Measurements from ENCODE around the gene CHRNB2. TPM values are rescaled to one million over a fixed set of nuclear protein-coding genes. Genes with fewer than 3 reads are reported as not detected.

CHRNB2 gene
- total and polyA plus RNA-seq, 9 donors: 0.04 to 0.25 (median 0.15) TPM; not detected in 3

DNA sequence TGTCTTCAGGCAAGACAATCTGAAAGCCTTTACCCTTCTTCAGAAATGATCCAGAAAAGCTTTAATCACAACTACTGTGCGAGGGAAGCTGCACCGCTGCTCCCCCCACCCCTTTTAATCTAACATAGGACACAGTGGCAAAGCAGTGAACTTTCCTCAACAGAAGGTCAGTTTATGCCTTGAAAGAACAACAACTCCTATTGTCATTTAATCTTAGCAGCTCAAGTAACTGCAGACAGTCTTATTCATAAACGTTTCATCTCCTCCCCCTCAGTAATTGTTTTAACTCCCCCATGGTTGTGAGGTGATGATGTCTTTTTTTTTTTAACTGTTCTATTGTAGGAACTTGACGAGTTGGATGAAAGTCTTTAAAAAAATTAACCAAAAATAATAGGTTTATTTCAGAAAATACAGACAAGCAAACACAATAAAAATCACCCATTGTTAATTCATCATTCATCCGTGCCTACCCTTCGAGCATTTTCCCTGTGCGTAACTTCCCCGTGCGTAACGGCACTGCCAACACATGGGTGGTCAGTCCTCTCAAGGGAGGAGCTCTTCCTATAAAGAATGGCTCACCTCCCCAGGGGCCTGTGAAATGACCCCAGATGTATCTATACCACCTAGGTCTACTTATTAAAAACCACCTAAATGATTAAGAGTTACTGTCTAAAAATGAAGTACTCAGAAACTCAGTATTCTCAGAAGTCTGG lies 43.7 kb downstream of the CHRNB2 start:
- no peaks in the 10 kb centered on the region for H3K36me3 ChIP-seq
- no peaks in the 10 kb centered on the region for H3K9me3 ChIP-seq
- no peak overlapping the region for H3K4me3 ChIP-seq
- intact Hi-C loops (cut with DNase I): no loop called here
- no peak overlapping the region for H3K27ac ChIP-seq
- no peaks in the 10 kb centered on the region for H3K27me3 ChIP-seq
- DNase-seq: no peak
- WGBS, 3 donors: 57 to 63% (median 62%) methylated on average over 10 of the region's 10 CpGs
- H3K4me1 ChIP-seq (ENCODE audit: insufficient read depth): no peaks in the 10 kb centered on the region
- TF ChIP-seq, protein P1, sequence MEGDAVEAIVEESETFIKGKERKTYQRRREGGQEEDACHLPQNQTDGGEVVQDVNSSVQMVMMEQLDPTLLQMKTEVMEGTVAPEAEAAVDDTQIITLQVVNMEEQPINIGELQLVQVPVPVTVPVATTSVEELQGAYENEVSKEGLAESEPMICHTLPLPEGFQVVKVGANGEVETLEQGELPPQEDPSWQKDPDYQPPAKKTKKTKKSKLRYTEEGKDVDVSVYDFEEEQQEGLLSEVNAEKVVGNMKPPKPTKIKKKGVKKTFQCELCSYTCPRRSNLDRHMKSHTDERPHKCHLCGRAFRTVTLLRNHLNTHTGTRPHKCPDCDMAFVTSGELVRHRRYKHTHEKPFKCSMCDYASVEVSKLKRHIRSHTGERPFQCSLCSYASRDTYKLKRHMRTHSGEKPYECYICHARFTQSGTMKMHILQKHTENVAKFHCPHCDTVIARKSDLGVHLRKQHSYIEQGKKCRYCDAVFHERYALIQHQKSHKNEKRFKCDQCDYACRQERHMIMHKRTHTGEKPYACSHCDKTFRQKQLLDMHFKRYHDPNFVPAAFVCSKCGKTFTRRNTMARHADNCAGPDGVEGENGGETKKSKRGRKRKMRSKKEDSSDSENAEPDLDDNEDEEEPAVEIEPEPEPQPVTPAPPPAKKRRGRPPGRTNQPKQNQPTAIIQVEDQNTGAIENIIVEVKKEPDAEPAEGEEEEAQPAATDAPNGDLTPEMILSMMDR (IDR thresholded peaks at IDR 0.05): no peak
- TF ChIP-seq POLR2A (IDR thresholded peaks at IDR 0.05) (no peak), EP300 (IDR thresholded peaks at IDR 0.05) (no peak)

DNA sequence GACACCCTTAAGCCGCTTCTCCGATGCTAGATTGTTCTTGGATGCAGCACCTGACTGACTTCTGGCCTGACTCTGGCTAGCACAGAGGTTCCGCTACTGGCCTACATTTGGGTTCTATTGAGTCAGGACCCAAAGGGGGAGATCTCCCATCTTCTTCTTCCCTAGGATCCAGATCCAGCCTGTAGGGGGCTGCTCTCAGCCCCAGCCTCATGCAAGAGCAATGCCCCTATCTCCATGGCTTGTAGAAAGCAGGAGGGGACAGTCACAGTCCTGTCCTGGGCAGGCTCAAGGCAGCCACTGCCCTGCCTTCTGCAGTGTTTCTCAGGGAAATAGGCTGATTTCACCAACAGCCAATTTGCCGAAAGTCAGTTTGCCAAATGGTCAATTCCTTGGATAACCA lies 46.7 kb downstream of the CHRNB2 start:
- DNase-seq: no peak

DNA sequence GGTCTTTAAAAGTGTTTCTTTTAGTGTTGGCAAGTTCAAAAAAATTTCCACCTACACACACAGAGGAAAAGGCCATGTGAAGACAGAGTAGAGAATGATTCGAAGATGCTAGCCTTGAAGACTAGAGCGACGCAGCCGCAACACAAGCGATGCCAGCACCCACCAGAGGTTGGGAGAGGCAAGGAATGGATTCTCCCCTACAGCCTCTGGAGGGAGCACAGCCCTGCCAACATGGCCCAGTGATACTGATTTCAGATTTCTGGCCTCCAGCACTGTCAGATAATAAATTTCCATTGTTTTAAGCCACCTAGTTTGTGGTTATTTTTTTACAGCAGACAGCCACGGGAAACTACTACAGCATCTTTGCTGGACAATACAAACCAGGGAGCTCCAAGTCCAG lies 47.3 kb downstream of the CHRNB2 start:
- Histone ChIP-seq H3K36me3 (no peaks in the 10 kb centered on the region), H3K4me1 (ENCODE audit: insufficient read depth) (no peaks in the 10 kb centered on the region), H3K9me3 (no peaks in the 10 kb centered on the region), H3K4me3 (no peak overlapping the region), H3K27ac (no peak overlapping the region), H3K27me3 (no peaks in the 10 kb centered on the region)
- WGBS, 3 donors: 67 to 81% (median 75%) methylated on average over 6 of the region's 6 CpGs
- intact Hi-C loops (cut with DNase I): no loop called here
- TF ChIP-seq POLR2A (IDR thresholded peaks at IDR 0.05): no peak
- TF ChIP-seq, protein P1 (IDR thresholded peaks at IDR 0.05): no peak
- no peak for TF ChIP-seq EP300 (IDR thresholded peaks at IDR 0.05)
- no peak for DNase-seq

More for the DNA sequence above, 46.7 kb downstream of the CHRNB2 start:
- intact Hi-C loops (cut with DNase I): no loop called here
- TF ChIP-seq, protein P1 (IDR thresholded peaks at IDR 0.05): no peak
- TF ChIP-seq EP300 (IDR thresholded peaks at IDR 0.05) (no peak), POLR2A (IDR thresholded peaks at IDR 0.05) (no peak)
- 94 to 99% (median 98%) methylated on average over 4 of the region's 4 CpGs for WGBS, 3 donors
- H3K36me3 ChIP-seq: no peaks in the 10 kb centered on the region
- H3K9me3 ChIP-seq: no peaks in the 10 kb centered on the region
- no peak overlapping the region for H3K4me3 ChIP-seq
- no peaks in the 10 kb centered on the region for H3K27me3 ChIP-seq
- H3K27ac ChIP-seq: no peak overlapping the region
- H3K4me1 ChIP-seq (ENCODE audit: insufficient read depth): no peaks in the 10 kb centered on the region

DNA sequence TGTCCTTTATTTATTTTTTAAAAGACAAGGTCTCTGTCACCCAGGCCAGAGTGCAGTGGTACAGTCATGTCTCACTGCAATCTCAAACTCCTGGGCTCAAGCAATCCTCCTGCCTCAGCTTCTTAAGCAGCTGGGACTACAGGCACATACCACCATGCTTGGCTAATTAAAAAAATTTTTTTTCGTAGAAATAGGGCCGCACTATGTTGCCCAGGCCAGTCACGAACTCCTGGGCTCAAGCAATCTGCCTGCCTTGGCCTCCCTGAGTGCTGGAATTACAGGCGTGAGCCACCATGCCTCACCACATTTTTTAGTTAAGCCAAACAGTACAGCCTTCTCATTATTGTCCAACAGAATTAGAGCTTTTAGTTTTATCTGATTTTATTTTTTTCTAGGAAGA lies 47.8 kb downstream of the CHRNB2 start:
- WGBS, 3 donors: 92 to 94% (median 93%) methylated on average over 4 of the region's 4 CpGs
- intact Hi-C loops (cut with DNase I): no loop called here

More for the DNA sequence above, 47.8 kb downstream of the CHRNB2 start:
- Histone ChIP-seq H3K27ac (no peak overlapping the region), H3K4me3 (no peak overlapping the region), H3K27me3 (no peaks in the 10 kb centered on the region), H3K9me3 (no peaks in the 10 kb centered on the region), H3K36me3 (no peaks in the 10 kb centered on the region), H3K4me1 (ENCODE audit: insufficient read depth) (no peaks in the 10 kb centered on the region)
- no peak for DNase-seq
- TF ChIP-seq EP300 (IDR thresholded peaks at IDR 0.05) (no peak), POLR2A (IDR thresholded peaks at IDR 0.05) (no peak)
- TF ChIP-seq, protein P1 (IDR thresholded peaks at IDR 0.05): no peak

Measured in ovary (tissue), 9 donors.